HG03432 (cell line): ENCODE data around the gene RBBP6.

Source experiments
- ATAC-seq: cut with Tn5 transposase; IDR thresholded peaks from one replicate; pipeline ENCODE4 v1.9.1; 2021; ENCODE audit warnings: mild to moderate bottlenecking, moderate library complexity; ENCODE audit not compliant: unreplicated experiment

Gene RBBP6

DNA sequence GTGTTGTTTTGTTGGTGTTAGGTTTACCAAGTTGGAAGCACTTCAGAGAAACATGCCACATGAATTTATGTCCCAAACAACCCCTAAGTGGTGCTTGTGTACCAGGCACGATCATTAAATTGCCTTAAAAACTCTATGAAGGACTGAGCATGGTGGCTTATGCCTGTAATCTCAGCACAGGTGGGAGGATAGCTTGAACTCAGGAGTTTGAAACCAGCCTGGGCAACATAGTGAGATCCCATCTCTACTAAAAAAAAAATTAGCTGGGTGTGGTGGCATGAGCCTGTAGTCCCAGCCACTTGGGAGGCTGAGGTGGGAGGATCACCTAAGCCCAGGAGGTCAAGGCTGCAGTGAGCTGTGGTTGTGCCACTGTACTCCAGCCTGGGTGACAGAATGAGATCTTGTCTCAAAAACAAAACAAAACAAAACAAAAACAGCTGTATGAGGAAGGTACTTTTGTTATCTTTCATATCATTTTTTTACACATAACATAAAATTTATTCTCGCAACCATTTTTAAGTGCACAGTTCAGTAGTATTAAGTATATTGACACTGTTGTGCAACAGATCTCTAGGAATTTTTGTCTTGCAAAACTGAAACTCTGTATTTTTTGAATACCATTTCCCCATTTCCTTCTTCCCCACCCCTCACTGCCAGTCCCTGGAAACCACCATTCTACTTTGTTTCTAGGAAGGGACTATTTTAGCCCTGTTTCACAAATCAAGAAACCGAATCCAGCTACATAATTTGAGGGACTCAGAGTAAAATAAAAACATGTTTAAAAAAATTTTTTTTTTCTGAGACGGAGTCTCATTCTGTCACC lies 14.3 kb upstream of the RBBP6 start:
- ATAC-seq, result no peak

DNA sequence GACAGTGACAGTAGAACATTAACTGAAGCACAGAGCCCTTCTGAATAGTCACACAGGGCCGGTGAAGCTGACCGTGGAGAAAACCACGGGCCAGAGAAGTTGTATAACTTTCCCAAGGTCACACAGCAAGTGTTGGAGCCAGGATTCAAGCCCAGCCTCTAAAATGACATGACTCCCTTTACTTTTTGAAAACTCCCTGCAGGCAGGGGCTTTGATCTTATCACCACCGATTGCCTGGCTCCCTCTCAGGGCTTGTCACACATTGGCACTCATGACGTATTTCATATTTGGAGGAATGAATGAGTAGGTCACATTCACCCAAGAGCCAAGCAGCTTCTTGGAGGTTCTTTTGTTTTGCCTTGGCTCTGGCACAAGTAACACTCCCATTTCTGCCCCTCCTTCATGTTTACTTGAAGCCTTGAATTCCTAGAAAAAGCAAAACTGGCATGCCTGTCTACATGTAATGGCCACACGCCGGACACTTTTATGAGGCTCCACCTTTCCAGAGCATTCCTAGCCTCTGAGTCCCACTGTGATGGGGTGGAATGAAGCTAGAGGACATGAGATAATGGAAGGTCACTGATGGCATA lies 13.3 kb upstream of the RBBP6 start:
- ATAC-seq, result no peak

DNA sequence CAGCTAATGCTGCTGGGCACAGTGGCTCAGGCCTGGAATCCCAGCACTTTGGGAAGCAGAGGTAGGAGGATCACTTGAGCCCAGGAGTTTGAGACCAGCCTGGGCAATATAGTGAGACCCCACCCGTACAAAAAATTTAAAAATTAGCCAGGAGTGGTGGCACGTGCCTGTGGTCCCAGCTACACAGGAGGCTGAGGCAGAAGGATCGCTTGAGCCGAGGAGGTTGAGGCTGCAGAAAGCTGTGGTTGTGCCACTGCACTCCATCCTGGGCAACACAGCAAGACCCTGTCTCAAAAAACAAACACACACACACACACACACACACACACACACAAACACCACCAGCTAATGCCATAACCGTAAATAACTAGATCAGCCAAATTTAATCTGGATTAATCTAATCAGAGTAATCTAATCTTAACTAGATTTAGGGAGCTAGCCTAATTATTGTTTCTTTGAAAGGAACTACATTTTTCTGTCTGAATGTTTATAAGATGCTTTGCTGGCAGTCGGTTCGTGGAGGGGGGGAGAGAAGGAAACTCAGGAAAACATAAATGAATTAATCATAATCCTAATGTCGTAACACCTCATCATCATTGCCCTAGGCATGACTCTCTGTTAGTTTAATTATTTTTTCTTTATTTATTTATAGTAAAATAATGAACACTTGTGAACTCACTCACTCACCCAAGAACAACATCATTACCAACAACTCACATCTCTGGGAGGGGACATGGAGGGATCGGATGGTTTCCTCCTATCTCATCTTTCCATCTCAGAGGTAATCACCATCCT lies 12.5 kb upstream of the RBBP6 start:
- ATAC-seq, result no peak

- no peak for ATAC-seq
These were observed 8.2 kb upstream of the RBBP6 start for GRCh38 chr16:24531166-24531565.

- no peak for ATAC-seq
These were observed 4.7 kb upstream of the RBBP6 start for GRCh38 chr16:24534620-24535019.

GRCh38 chr16:24535827-24536226 lies 3.5 kb upstream of the RBBP6 start:
- ATAC-seq, result no peak

- no peak for ATAC-seq
These were observed 2.7 kb upstream of the RBBP6 start for GRCh38 chr16:24536671-24537070.

DNA sequence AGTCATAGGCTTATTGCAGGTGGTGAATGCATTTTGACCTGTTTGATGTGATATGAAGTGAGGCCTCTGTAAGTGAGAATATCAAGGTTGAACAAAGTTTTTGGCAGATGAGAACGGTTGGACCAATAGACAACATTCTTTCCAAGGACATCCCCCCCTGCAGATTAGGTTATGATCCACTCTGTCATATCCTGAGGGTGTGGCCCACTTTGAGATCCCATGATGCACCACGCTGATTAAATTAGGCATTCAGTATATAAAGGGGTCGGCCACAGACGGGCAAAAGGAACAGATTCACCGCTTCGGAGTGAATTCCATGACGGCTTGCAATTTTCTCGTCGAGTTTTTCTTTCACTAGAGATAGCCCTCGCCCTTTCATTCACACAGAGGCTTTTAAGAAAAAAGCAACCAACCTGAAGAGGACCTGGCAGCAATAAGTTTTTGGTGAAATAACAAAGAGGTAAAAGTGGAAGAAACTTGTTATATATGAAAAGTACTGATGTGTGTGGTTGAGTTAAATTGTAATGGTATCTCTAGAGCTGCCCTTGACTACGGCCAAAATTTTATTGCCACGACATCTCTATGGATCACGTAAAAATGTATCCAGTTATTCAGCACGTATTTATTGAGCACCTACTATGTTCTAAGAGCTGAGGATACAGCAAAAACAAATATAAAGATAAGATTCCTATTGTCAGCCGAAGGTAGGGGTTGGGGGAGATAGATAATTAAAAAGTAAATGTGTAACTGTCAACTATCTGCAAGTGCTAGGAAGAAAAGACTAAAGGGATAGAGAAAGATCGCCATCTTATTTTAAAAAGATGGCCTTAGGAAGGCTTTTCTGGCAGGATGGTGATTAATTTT lies 1.7 kb upstream of the RBBP6 start:
- no peak for ATAC-seq

DNA sequence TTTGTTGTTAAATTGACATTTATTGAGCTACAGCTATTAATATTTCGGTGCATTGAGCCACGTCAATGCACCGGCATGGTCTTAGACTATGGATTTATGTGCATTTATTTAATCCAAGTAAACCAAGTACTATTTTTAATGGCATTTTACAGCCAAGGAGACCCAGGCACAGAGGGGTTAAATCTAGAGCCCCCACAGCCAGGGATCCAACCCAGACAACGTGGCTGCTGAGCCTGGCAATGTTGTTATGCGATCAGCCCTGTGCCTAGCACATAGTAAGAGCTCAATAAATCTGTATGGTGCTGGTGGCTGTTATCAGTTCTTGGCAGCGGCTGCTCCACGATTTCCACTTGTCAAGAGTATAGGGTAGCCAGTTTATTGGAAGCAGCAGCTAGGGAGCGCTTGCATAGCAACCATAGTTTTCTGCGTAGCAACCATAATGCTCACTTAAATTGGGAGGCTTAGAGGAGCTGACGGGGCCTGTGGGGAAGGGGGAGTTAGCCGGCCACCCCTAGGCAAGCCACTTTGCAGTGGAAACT lies 541 bp upstream of the RBBP6 start:
- ATAC-seq, result peak; percentile 43

DNA sequence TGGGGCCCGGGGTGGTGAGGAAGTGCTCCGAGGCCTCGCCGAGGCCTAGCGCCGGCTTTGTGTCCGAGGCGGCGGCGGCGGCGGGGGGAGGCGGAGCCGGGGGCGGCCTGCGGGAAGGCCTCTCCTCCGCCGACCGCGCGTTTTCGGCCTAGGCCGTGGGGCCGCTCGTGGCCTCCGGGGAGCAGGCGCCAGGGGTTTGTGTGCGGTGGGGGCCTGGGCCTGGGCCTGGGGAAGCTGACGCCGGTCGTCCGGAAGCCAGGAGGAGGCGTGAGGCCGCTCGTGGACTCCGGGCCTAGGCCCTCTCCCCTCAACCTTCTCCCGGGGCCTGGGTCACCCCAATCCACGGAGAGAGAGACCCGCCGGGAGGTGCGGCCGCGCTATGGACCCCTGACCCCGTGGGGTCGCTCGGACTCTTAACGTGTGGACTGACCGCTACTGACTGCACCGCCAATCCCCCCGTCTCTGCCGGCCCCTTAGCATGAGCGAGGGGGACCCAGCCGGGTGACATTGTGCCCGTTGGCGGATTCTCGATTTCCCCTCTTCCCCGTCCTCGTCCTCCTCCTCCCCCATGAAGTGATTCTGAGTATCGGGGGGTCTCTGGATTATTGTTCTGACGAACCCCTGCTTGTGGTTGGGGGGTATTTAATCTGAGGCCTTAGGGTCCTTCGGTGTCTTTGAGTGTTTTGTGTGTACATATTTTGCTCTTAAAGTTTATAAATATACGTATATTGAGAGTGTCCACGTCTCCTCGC lies 660 bp downstream of the RBBP6 start:
- ATAC-seq, result peak; percentile 36

DNA sequence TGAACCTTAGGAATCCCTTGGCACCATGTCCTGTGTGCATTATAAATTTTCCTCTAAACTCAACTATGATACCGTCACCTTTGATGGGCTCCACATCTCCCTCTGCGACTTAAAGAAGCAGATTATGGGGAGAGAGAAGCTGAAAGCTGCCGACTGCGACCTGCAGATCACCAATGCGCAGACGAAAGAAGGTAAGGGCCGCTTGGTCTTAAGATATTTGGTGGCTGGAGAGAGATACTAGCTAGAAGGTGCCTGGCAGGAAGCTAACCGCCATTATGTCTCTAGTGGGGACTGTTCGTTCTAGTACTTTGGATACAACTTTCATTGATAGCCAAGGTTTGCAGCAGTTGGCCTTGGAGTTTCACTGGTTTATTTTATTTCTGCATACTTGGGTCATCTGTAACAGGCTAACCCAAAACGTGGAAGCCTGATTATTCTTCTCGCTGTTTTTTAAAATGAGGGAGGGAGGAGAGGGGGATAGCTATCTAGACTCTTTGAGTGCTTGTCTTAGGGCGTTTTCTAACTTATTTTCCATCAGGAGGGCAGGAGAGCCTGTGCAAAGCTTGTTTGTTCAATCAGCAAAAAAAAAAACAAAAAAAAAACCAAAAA lies 1.3 kb downstream of the RBBP6 start:
- no peak for ATAC-seq

DNA sequence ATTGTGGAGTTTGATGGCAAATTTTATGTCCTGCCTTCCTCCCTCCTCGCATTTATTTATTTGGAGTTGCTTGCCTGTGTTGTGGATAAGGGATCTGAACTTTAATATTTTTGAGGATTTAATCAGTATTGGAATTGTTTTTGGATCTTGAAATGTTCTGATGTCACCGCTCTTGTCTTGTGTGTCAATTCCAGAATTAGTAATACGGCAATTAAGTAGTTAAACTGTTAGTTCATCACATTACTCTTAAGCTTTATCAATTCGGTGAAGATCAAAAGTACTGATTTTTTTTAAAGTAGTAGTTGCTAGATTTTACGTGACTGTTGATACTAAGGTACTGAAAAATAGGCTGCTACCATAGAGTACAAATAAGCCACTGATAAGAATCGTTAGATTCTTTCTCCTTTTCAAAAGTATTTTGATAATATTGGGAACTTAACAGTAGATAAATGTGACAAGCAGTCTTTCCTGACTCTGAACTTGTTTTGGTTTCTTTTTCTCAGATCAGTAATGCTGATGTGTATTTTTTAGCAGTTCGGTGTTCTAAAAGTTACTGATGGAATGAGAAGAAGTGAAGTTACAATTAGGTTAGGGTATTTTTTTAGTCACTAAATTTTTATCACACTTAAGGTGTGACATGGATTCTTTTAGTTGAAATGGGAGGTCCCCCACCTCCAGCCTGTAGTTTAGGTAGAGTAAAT lies 2.0 kb downstream of the RBBP6 start:
- ATAC-seq, result no peak

DNA sequence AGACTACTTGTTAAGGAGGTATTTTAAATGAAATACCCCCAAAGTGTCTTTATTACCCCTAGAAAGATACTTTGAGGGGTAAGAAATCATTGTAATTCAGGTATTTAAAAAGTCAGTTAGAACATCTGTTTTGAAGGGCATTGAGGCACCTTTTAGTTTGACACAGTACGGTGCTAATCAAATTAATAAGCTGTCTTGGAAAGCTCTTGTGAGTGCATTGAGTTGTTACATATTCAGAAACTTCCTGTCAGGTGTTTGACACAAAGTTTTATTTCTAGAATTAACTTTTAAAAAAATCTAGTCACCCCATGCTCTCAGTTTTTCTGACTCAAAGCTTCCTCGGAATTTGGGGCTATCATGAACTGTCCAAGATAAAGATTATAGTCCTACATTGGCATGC lies 4.6 kb downstream of the RBBP6 start:
- ATAC-seq, result no peak

DNA sequence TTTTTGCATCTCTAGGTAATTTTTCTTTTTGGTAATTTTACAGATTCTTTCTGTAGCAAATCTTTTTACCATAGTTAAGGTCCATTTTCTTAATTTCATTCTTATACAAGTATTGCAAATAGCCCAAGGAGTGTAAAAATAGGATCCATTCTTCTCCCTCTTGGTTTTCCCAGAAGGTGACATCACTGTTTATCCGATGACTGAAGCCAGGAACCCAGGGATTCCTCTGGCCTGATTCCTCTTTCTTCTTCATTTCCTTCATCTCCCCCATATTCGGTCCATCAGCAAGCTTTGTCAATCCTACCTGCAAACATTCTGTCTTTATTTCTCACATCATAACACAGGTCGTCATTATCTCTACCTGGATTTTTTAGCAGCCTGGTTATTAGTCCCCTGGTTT lies 5.3 kb downstream of the RBBP6 start:
- ATAC-seq, result no peak

DNA sequence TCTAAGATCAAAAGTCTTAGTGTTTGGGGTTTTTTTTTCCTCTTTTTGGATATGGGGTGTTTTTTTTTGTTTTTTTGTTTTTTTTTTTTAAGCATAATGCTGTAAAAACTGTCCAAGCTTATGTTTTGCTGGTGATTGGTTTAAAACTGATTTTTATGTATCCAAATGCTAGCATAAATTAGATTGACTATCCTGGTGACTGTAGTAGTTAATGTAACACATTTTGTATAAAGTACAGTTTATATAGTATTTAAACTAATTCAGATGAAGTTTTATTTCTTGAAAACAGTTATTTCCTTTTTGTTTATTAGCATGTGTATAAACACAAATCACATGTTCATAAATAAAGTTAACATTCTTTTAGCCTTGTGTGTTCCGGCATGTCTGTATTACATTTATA lies 10.9 kb downstream of the RBBP6 start:
- no peak for ATAC-seq

DNA sequence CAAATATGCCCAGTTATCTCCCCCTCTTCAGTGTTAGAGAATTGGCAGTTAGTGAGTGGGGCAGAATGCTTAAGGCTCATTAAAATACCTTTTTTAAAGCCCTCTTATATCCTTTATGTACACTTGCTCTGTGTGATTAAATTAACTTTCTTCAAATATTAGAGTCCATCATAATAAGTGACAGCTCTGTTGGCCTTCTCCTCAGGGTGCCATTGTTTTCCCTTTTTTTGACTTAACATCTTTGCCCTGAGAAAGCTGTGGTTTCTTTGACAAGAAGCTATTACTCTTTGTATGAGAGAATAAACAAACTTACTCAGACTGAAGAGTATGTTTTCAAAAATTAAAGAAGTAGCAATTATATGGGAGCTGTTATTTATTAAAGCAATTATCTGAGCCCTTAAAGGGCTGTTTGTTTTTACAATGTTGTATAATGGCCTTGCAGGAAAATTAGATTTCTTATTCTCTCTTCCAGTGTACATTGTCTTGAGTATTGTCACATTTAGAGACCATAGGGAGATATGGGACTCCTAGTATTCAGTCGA lies 13.4 kb downstream of the RBBP6 start:
- ATAC-seq, result no peak

- ATAC-seq, result no peak
These were observed 14.6 kb downstream of the RBBP6 start for GRCh38 chr16:24553983-24554382.

DNA sequence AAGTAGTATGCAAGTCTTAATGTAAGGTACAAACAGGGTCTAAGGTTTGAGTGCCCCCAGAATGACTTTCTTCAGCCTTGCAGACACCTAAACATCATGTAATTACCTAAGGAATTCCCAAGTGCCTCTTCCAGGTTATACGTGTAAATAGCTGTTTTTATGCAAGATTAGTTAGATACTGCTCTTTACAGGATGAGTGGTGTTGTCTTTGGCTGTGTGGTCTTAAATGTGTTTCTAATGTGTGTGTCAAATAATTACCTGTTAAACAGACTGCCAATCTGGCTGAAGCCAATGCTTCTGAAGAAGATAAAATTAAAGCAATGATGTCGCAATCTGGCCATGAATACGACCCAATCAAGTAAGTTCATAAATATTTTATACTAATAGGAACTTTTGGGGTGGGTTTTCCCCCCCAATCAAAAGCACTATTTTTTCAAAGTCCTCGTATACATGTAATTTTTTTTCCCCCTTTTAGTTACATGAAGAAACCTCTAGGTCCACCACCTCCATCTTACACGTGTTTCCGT lies 16.0 kb downstream of the RBBP6 start:
- ATAC-seq, result no peak
